PFSK-1 (cell line): ENCODE results near the gene ISG20.

ENCODE experiments used
- FOXP2 ChIP-seq: optimal IDR thresholded peaks from 2 replicates; pipeline ENCODE3; 2011; ENCODE audit warnings: borderline replicate concordance, control low read depth, inconsistent platforms; ENCODE audit not compliant: insufficient read depth; ENCODE audit errors: extremely low read length, extremely low read depth
- REST ChIP-seq, 2 experiments: IDR thresholded peaks; 2 replicates each; pipeline versions ENCODE4 v1.6.1 to v1.8.0; 2011 to 2012; ENCODE audit warnings: low read depth in 2 of 2, low read length in 2 of 2, control low read depth in 1 of 2, inconsistent platforms in 1 of 2, mild to moderate bottlenecking in 1 of 2, moderate library complexity in 1 of 2; ENCODE audit not compliant: insufficient read depth in 1 of 2
- TAF1 ChIP-seq: IDR thresholded peaks from 2 replicates; pipeline ENCODE4 v1.6.1; 2012; ENCODE audit warnings: low read length, control low read depth, borderline replicate concordance; ENCODE audit not compliant: insufficient read depth

GRCh38 chr15:88613074-88613944, 25.5 kb upstream of the ISG20 start:
- TF ChIP-seq TAF1 (no peak), REST (IDR thresholded peaks at IDR 0.05; ENCODE audit: insufficient read depth in 1 of 2, low read depth in 2 of 2, low read length in 2 of 2) (no peak), FOXP2 (no peak)
